Mucosa of gallbladder (tissue), 1 donor: ENCODE measurements around the gene IFNA4. TPM values are rescaled to one million over a fixed set of nuclear protein-coding genes. Genes with fewer than 3 reads are reported as not detected.
A peak's percentile ranks its signal among the peaks of the same experiment; 100 is the strongest.
"Not testable (repeated sequence)": the region's sequence is repeated elsewhere in the genome, so short reads cannot be mapped to it uniquely, and the experiment has no call there.

Experiments
- DNase-seq: peaks from one replicate; pipeline ENCODE4 v3.0.0-alpha.2; 2020; ENCODE audit warnings: low spot score
- total RNA-seq: library from RNA; stranded (reverse); gene quantifications from one replicate; pipeline ENCODE4 v1.2.1, GENCODE V29; 2021
- donor health status: DM: no; HTN: no; CAD: no.

IFNA4 gene
- not detected for total RNA-seq

DNA sequence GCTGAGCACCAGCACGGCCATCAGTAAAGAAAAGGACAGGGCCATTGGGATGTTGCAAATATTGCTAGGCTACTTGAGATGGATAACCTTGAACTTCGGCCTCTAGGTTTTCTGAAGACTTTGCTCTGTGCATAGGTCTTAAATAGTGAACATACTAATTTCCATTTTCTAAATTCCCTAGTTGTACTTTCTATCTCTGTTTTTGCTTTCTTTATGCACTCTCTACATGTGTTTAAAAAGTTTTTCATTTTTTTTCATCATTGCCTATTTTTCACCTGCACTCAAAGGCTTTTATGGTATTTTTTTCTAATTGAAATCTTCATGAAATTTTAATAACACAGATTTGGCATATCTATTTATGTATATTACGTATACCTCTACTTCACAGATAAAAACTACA lies at the start of gene IFNA4:
IFNA4 (minus strand) TSS at position 101 of the 400 bp plus-strand sequence; CDS start at position 45, 56 bp downstream.
- not testable (repeated sequence) for DNase-seq

DNA sequence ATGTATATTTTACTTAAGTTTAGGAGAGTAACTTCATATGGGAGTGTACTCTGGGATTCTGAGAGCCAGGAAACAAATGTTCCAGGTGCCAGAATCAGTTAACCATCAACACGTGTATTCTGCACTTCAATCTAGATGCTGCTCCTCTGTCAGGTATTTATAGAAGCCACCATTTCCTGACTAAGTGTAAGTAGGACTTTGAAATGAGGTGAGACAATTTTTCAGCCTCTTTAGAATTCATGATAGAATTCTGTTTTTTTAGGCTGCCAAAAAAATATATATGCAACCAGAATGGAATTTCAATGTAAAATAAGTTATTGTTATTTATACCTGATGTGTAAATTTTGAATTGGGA lies 49.0 kb upstream of the IFNA4 start:
- DNase-seq, result not testable (repeated sequence)

DNA sequence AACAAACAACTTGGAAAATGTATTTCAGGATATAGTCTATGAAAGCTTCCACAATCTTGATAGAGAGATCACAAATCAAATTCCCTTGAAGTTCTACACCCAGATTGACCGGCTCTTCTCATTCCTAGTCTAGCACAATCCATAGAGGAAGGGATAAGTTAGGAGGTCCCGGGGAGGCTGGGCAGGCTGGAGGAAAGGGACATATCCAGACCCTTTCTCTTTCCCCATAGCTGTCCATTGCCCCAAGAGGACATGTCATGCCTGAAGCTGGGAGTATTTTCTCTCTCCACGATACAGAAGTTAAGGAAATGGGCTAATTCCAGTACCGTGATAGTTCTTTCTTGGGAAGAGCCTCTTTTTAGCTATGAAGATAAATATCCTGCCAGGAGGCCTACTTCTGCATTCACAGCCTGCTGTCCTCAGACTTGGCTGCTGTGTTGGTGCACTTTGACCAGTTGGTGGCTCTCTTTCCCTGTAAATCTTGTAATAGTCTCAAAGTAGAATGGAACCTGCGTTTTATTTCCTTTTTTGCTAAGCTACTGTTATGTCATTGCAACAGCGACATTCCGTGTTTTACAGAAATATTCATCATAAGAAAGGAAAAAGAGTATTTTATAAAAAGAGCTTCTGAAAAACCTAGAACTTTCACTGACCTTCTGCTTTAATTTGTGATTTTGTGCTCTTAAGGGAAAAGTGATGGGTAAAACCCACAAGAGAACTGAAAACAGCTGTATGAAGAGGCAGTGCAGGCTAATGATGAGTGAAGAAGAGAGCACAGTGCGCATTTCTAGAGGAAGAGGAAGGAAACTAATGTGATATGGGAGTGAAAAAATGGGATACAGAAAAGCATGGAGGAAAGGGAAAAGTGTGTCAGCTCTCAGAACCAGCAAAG lies 48.3 kb upstream of the IFNA4 start:
- DNase-seq, result peak; percentile 41

DNA sequence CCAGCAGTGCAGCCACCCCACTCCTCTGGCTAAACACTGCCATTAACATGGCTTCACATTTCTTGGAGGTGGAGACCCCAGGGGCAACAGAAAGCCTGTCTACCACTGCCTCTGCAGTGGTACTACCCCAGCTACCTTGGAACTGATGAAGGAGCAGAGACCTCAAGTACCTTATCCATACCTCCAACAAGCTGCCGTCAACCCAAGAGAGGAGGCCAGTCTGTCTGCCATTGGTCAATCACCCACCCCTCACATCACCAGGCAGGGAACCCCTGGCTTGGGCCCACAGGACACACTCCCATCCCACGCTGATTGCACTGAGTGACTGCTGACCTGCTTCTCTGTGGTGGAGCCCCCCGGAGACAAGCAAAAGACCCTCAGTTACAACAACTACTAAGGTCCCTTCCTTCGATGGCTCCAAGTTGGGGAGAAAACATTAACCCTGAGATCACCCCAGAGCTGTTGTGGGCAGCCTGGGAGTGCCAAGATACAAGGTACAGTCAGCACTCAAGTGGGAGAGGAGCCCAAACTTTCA lies 46.8 kb upstream of the IFNA4 start:
- DNase-seq, result no peak

DNA sequence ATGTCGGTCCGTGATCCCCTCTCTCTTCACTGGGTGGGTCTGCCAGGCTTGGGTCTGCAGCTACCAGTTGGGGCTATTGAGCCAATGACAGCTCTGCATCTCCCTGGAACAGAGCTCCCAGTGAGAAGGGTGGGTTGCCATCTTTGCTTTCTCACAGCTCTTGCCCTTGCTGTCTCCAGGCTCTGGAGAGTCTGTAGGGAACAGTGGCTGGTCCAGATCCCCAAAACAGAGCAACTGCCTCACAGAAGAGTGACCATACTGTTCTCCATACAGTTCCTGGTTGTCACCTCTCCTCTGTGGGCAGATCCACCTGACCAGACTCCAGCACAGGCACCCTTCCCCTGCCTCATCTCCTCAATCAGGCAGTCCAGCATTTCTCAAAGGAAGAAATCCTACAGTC lies 45.9 kb upstream of the IFNA4 start:
- DNase-seq, result no peak

DNA sequence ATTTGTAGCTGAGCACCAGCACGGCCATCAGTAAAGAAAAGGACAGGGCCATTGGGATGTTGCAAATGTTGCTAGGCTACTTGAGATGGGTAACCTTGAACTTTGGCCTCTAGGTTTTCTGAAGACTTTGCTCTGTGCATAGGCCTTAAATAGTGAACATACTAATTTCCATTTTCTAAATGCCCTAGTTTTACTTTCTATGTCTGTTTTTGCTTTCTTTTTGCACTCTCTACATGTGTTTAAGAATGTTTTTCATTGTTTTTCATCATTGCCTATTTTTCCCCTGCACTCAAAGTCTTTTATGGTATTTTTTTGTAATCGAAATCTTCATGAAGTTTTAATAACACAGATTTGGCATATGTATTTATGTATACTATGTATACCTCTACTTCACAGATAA lies 40.7 kb upstream of the IFNA4 start, which contains the start of gene IFNA17:
IFNA17 (minus strand) TSS at position 101 of the 400 bp plus-strand sequence; CDS start at position 52, 49 bp downstream.
- no peak for DNase-seq

DNA sequence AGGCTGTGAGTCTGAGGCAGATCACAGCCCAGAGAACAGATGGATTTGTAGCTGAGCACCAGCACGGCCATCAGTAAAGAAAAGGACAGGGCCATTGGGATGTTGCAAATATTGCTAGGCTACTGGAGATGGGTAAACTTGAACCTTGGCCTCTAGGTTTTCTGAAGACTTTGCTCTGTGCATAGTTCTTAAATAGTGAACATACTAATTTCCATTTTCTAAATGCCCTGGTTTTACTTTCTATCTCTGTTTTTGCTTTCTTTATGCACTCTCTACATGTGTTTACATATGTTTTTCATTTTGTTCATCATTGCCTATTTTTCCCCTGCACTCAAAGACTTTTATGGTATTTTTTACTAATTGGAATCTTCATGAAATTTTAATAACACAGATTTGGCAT lies 29.8 kb upstream of the IFNA4 start, which contains the start of gene IFNA16:
IFNA16 (minus strand) TSS at position 101 of the 400 bp plus-strand sequence; CDS start at position 95, 6 bp downstream.
- not testable (repeated sequence) for DNase-seq

DNA sequence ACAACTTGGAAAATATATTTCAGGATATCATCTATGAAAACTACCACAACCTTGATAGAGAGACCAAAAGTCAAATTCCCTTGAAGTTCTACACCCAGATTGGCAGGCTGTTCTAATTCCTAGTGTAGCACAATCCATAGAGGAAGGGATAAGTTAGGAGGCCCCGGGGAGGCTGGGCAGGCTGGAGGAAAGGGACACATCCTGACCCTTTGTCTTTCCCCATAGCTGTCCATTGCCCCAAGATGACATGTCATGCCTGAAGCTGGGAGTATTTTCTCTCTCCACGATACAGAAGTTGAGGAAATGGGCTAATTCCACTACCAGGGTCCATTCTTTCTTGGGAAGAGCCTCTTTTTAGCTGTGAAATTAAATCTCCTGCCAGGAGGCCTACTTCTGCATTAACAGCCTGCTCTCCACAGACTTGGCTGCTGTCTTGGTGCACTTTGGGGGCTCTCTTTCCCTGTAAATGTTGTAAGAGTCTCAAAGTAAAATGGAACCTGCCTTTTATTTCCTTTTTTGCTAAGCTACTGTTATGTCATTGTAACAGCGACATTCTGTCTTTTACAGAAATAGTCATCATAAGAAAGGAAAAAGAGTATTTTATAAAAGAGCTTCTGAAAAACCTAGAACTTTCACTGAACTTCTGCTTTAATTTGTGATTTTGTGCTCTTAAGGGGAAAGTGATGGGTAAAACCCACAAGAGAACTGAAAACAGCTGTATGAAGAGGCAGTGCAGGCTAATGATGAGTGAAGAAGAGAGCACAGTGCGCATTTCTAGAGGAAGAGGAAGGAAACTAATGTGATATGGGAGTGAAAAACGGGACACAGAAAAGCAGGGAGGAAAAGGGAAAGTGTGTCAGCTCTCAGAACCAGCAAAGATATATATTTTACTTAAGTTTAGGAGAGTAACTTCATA lies 26.3 kb upstream of the IFNA4 start:
- not testable (repeated sequence) for DNase-seq

DNA sequence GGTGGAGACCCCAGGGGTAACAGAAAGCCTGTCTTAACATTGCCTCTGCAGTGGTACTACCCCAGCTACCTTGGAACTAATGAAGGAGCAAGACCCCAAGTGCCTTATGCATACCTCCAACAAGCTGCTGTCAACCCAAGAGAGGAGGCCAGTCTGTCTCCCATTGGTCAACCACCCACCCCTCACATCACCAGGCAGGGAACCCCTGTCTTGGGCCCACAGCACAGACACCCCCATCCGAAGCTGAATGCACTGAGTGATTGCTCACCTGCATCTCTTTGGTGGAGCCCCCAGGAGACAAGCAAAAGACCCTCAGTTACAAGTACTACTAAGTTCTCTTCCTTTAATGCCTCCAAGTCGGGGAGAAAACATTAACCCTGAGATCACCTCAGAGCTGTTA lies 24.8 kb upstream of the IFNA4 start:
- not testable (repeated sequence) for DNase-seq

DNA sequence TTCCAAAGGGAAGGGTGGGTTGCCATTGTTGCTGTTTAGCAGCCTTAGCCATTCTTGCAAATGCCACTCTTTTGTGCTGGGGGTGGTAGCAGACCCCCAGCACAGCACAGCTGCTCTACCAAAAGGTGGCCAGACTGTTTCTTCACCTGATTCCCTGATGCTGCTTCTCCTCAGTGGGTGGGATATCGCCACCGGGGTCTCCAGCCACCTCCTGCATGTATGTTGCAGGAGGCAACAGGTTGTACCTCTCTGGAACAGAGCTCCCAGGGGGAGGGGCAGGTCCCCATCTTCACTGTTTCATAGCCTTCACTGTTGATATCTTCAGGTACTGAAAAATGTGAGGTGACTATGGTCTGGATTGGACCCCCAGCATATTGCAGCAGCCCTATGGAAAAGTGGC lies 23.4 kb upstream of the IFNA4 start:
- not testable (repeated sequence) for DNase-seq

DNA sequence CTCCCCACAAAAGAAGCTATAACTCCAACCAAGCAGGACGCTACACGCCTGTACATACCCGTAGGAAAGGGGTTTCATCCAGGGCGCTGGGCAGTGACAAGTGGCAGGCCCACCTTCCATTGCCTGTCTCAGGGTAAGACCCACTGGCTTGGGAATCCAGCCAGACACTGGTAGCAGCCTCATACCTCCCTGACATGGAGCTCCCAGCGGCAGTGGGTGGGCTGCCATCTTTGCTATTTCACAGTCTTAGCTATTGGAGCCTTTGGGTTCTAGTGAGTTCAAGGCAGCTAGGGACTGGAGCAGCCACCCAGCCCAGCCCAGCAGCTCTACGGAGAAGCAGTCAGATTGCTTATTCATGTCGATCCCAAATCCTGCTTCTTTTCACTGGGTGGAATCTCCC lies 22.9 kb upstream of the IFNA4 start:
- DNase-seq, result no peak

DNA sequence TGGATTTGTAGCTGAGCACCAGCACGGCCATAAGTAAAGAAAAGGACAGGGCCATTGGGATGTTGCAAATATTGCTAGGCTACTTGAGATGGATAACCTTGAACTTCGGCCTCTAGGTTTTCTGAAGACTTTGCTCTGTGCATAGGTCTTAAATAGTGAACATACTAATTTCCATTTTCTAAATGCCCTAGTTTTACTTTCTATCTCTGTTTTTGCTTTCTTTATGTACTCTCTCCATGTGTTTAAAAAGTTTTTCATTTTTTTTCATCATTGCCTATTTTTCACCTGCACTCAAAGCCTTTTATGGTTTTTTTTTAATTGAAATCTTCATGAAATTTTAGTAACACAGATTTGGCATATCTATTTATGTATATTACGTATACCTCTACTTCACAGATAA lies 19.7 kb upstream of the IFNA4 start, which contains the start of gene IFNA10:
IFNA10 (minus strand) TSS at position 101 of the 400 bp plus-strand sequence; CDS start at position 55, 46 bp downstream.
- not testable (repeated sequence) for DNase-seq

DNA sequence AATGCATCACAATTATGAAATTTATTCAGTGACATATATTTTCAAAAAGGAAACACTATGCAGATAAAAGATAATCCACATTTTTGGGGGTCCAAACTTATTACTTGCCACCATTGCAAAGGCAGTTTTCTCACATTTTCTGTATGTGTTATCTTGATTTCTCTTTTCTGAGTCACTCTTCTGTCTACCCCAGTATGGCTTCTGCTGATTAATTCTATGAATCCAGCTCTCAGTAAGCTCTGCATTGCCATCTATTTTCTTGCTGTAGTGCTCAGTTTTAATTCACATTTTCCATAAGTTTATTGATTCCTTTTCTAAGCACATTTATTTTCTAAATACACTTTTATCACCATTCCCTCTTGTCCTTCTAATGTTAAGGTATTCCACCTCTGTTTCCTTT lies 17.8 kb upstream of the IFNA4 start:
- no peak for DNase-seq

DNA sequence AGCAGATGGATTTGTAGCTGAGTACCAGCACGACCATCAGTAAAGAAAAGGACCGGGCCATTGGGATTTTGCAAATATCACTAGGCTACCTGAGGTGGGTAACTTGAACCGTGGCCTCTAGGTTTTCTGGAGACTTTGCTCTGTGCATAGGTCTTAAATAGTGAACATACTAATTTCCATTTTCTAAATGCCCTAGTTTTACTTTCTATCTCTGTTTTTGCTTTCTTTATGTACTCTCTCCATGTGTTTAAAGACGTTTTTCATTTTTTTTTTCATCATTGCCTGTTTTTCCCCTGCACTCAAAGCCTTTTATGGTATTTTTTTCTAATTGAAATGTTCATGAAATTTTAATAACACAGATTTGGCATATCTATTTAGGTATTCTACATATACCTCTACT lies 14.7 kb upstream of the IFNA4 start, which contains the start of gene IFNA7:
IFNA7 (minus strand) TSS at position 101 of the 400 bp plus-strand sequence; CDS start at position 61, 40 bp downstream.
- not testable (repeated sequence) for DNase-seq

DNA sequence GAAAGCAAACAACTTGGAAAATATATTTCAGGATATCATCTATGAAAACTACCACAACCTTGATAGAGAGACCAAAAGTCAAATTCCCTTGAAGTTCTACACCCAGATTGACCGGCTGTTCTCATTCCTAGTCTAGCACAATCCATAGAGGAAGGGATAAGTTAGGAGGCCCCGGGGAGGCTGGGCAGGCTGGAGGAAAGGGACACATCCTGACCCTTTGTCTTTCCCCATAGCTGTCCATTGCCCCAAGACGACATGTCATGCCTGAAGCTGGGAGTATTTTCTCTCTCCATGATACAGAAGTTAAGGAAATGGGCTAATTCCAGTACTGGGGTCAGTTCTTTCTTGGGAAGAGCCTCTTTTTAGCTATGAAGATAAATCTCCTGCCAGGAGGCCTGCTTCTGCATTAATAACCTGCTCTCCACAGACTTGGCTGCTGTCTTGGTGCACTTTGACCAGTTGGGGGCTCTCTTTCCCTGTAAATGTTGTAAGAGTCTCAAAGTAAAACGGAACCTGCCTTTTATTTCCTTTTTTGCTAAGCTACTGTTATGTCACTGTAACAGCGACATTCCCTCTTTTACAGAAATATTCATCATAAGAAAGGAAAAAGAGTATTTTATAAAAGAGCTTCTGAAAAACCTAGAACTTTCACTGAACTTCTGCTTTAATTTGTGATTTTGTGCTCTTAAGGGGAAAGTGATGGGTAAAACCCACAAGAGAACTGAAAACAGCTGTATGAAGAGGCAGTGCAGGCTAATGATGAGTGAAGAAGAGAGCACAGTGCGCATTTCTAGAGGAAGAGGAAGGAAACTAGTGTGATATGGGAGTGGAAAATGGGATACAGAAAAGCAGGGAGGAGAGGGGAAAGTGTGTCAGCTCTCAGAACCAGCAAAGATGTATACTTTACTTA lies 7.7 kb upstream of the IFNA4 start:
- DNase-seq, result peak; percentile 28

DNA sequence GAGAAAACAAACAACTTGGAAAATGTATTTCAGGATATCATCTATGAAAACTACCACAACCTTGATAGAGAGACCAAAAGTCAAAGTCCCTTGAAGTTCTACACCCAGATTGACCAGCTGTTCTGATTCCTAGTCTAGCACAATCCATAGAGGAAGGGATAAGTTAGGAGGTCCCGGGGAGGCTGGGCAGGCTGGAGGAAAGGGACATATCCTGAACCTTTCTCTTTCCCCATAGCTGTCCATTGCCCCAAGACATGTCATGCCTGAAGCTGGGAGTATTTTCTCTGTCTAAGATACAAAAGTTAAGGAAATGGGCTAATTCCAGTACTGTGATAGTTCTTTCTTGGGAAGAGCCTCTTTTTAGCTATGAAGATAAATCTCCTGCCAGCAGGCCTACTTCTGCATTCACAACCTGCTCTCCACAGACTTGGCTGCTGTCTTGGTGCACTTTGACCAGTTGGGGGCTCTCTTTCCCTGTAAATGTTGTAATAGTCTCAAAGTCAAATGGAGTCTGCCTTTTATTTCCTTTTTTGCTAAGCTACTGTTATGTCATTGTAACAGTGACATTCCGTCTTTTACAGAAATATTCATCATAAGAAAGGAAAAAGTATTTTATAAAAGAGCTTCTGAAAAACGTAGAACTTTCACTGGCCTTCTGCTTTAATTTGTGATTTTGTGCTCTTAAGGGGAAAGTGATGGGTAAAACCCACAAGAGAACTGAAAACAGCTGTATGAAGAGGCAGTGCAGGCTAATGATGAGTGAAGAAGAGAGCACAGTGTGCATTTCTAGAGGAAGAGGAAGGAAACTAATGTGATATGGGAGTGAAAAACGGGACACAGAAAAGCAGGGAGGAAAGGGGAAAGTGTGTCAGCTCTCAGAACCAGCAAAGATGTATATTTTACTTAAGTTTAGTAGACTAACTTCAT lies 4.3 kb downstream of the IFNA4 start:
- DNase-seq, result not testable (repeated sequence)

DNA sequence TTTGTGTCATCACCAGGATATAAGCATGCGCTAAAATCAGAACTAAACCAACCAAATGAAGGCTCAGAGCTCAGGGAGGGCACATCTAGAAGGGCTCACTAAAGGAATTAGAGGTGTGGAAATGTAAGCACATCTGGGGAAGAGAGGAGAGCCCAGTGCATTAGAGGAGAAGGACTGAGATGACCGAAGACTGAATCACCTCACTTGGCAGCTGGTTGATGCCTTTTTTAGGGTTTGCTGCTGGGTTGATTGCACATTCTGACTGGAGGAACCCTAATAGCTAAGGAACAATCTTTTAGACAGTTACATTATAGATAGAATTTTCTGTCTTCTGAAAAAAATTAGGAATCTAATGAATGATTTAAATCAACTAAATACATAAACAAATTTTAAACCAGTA lies 12.7 kb downstream of the IFNA4 start:
- no peak for DNase-seq

DNA sequence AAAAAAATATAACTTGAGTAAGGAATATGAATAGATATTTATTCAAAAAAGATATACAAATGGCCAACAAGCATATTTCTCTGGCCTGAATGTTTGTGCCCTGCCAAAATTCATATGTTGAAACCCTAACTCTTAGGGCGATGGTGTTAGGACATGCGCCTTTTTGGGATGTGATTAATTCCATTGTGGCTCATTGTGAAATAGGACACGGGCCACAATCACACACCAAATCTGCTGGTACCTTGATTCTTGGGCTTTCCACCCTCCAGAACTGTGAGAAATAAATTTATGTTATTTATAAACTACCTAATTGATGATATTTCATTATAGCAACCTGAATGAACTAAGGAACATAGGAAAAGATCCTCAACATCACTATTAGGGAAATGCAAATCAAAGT lies 15.2 kb downstream of the IFNA4 start:
- no peak for DNase-seq

DNA sequence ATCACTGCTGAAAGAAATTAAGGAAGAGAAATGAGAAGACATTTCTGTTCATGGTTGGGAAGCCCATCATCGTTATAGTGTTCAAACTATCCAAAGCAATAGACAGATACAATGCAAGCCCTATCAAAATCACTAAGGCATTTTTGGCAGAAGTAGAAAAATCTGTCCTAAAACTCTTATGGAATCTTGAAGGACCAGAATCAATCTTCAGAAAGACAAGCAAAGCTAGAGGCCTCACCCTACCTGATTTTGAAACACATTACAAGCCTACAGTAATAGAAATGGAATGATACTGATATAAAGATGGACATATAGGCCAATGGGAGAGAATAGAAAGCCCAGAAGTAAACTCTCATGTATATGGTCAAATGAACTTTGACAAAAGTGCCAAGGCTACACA lies 16.0 kb downstream of the IFNA4 start:
- no peak for DNase-seq
